Retinal pigment epithelial cell (primary cell): ENCODE measurements around the gene TMEM126B.

ENCODE experiments used
- DNase-seq: peaks from one replicate; pipeline ENCODE4 v3.0.0-alpha.2; 2010; ENCODE audit warnings: low read depth
- H3K4me3 ChIP-seq: 2 replicates; pipeline ENCODE4 v1.5.1; 2011; ENCODE audit warnings: mild to moderate bottlenecking, low read length, control low read depth, moderate library complexity
- CTCF ChIP-seq: conservative IDR thresholded peaks from 2 replicates; pipeline ENCODE4 v1.5.1; 2011; ENCODE audit warnings: low read depth, low read length, control low read depth, inconsistent platforms

Gene TMEM126B

GRCh38 chr11:85685820-85686459, 57.5 kb downstream of the TMEM126B start, which contains the start of gene CCDC89:
CCDC89 (minus strand) TSS chr11:85686195; CDS start chr11:85686130, 65 bp downstream.
- TF ChIP-seq CTCF: no peak
- H3K4me3 ChIP-seq: no peak within 1 kb of the TSS
- DNase-seq: peak; percentile 24
